Epithelial cell of umbilical artery (primary cell): ENCODE results near the gene CD55. TPM values are rescaled to one million over a fixed set of nuclear protein-coding genes. Genes with fewer than 3 reads are reported as not detected.

Source experiments
- total RNA-seq: library from RNA; depleted of rRNA; stranded (reverse); fragments of >200 nt; gene quantifications from 2 replicates; pipeline ENCODE4 v1.2.3, GENCODE V29; 2014

Gene CD55
- 46.0 and 136 TPM in 2 replicates for total RNA-seq

GRCh38 chr1:207321079-207321789 is at the start of gene CD55:
CD55 (plus strand) TSS chr1:207321678; CDS start chr1:207321766, 88 bp downstream.

Other genes starting within 250 kb of the CD55 start
- 0.32 TPM in 1 of 2 replicates, not detected in the other for gene C4BPB, start 232.8 kb upstream of the CD55 start, total RNA-seq
- gene C4BPA, start 217.4 kb upstream of the CD55 start, total RNA-seq, result not detected in 2 replicates
- not detected in 2 replicates for gene CR2, start 132.7 kb downstream of the CD55 start, total RNA-seq
- gene CR1, start 174.5 kb downstream of the CD55 start, total RNA-seq, result not detected in 2 replicates